PFSK-1 (cell line): ENCODE data around the gene RPS8.

Source experiments
- SIN3A ChIP-seq: IDR thresholded peaks from 2 replicates; pipeline ENCODE4 v1.6.1; 2012; ENCODE audit warnings: mild to moderate bottlenecking, low read length, moderate library complexity, borderline replicate concordance; ENCODE audit not compliant: insufficient read depth
- TF ChIP-seq, protein P1 (sequence below), 2 experiments: IDR thresholded peaks; 2 replicates each; pipeline versions ENCODE4 v1.6.1 to v1.8.0; 2011 to 2012; ENCODE audit warnings: low read depth in 2 of 2, low read length in 2 of 2, control low read depth in 1 of 2, inconsistent platforms in 1 of 2, mild to moderate bottlenecking in 1 of 2, moderate library complexity in 1 of 2; ENCODE audit not compliant: insufficient read depth in 1 of 2

DNA sequence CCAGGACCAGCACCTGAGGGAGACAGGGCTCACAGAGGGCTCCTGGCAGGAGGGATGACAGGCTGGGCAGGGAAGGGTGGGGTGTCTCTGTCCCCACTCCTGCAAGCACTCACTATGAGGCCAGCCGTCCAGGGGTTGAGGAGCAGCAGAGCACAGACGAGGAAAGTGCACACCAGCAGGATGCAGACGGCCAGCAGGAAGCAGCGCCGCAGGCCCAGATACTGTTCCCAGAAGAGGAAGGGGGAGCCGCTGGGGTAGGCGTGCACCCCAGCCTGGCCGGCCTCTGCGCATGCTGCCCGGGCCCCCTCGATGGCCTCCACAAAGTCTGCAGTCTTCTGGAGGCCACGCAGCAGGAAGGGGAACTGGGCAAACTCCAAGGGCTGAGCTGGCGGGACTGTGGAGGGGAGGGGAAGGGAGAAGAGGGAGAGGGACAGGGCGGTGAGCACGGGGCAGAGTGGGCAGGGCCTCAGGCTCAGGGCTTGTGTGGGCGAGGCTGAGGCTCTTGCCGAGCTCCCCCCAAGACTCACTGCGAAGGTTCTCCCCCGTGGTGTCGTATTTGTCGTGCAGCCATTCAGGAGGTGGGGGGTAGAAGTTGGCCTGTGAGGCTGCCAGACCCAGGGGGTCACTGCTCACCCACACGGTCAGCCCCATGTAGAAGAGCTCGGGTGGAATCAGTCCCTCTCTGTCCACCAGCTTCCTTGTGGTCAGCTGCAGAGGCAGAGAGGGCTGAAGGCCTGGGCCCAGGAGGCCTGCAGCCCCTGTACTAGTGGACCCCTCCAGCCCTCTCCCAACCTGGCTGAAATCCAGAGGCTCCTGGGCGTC lies 51.2 kb downstream of the RPS8 start:
- no peak for TF ChIP-seq SIN3A
- TF ChIP-seq, protein P1, sequence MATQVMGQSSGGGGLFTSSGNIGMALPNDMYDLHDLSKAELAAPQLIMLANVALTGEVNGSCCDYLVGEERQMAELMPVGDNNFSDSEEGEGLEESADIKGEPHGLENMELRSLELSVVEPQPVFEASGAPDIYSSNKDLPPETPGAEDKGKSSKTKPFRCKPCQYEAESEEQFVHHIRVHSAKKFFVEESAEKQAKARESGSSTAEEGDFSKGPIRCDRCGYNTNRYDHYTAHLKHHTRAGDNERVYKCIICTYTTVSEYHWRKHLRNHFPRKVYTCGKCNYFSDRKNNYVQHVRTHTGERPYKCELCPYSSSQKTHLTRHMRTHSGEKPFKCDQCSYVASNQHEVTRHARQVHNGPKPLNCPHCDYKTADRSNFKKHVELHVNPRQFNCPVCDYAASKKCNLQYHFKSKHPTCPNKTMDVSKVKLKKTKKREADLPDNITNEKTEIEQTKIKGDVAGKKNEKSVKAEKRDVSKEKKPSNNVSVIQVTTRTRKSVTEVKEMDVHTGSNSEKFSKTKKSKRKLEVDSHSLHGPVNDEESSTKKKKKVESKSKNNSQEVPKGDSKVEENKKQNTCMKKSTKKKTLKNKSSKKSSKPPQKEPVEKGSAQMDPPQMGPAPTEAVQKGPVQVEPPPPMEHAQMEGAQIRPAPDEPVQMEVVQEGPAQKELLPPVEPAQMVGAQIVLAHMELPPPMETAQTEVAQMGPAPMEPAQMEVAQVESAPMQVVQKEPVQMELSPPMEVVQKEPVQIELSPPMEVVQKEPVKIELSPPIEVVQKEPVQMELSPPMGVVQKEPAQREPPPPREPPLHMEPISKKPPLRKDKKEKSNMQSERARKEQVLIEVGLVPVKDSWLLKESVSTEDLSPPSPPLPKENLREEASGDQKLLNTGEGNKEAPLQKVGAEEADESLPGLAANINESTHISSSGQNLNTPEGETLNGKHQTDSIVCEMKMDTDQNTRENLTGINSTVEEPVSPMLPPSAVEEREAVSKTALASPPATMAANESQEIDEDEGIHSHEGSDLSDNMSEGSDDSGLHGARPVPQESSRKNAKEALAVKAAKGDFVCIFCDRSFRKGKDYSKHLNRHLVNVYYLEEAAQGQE (IDR thresholded peaks at IDR 0.05; ENCODE audit: insufficient read depth in 1 of 2, low read depth in 2 of 2, low read length in 2 of 2) = no peak
